Inflammatory macrophage treated with lipopolysaccharide for 1 hour (primary cell): ENCODE data around the gene MYO15A.

Source experiments
- DNase-seq, 2 donors: peaks; one replicate each; pipeline ENCODE4 v3.0.0-alpha.2; 2020 to 2022

Gene MYO15A

DNA sequence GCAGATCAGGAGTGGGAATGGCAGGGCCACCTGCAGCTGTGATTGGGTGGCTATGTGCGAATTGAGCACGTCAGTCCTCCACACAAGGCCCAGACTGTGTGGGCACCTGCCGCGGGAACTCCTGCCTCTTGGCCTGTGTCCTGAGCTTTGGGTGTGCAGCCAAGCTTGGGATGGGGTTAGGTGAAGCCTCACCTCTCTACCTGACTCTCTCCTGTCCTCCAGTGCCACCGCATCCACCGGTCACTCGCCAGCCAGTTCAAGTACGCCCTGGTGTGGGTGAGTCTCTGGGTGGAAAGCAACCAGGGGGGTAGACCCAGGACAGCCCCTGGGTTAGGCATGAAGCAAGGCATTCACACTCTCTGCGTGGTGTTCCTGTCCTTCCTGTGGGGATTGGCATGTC lies 2.3 kb upstream of the MYO15A start:
- DNase-seq: no peak

DNA sequence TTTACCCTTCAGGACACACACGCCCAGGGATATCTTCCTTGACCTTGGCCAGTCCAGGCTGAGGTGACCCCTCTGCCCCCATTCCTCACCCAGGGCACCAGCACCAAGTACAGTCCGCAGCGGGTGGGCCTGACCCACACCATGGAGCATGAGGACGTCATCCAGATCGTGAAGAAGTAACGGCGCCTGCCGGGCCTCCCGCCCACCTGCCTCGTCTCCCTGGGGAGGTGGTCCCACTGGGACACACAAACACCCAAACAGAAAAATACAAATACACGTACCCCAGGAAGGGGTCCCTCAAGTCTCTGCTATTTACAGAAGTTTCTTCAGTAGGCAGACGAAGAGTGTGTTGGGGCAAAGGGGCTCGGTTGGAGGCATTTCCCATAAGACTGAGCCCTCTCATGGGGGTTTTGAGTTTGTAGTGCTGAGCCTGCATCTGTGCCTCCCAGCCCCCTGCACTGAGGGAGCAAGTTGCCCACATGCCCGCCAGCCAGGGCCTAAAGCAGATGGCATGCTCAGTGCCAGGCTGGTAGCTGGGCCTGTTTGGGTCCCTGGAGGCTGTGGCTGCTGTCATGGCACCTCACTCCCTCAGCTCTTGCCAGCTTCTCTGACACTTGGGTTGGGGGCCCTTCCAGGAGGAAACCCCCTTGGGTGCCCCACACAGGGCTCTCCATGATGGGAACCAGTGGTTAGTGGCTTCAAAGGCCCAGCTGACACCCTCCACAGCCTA lies 1.3 kb upstream of the MYO15A start:
- DNase-seq: no peak

DNA sequence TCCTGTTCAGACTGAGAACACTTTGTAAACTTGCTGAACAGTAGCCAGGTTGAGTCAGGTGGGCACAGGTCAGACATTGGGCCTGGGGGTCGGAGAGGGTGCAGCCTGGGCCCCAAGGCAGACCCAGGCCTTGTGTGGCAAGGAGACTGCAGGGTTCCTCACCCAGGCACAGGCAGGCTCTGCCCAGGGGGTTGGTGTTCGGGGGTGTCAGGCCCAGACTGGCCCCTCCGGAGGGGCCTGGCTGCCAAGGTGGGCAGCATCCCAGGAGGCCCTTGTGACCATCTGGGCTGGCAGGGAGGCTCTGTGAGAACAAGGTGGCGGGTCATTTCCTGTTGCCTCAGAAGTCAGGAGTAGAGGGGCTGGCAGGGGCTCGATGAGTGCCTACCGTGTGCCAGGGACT lies 585 bp upstream of the MYO15A start:
- no peak for DNase-seq

DNA sequence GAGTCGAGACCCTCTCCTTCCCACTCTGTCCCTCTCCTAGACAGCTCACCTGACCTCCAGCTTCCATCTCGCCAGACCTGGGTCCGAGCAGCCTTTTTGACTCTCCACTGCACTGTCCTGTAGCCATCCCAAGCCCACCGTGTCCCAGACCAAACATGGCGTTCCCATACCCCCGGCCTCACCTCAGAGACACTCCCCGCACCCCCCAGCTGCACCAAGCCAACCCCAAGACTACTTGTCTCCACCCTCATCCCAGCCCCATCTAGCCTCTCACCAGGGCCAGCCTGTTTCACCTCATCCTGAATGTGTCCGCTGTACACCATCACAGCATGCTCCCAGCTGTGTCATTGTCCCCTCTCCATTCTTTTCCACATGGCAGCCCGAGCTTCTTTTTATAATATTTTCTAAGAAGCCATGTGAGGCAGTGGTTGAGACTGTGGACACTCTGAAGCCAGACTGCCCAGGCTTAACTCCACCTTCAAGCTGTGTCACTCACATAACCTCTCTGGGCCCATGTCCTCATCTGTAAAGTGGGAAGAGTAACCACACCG lies 1.5 kb downstream of the MYO15A start:
- no peak for DNase-seq

DNA sequence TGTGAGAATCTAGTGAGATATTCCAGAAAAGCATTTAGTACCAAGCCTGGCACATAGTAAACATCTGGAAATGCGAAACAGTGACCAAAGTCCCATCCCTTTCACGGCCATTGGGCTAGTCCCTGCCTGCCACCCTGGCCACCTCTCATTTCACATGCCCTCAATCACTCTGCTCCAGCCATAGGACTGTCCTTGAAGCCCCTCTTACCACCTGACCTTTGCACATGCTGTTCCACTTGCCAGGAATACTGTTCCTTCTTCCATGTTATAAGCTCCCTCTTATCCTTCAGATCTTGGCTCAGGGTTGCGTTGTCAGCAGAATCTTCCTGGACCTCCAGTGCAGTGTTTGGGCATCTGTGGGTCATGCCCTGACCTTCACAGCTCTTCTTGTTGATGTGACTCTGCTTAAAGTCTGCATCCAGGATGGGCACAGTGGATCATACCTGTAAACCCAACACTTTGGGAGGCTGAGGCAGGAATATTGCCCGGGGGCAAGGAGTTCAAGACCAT lies 2.1 kb downstream of the MYO15A start:
- no peak for DNase-seq

DNA sequence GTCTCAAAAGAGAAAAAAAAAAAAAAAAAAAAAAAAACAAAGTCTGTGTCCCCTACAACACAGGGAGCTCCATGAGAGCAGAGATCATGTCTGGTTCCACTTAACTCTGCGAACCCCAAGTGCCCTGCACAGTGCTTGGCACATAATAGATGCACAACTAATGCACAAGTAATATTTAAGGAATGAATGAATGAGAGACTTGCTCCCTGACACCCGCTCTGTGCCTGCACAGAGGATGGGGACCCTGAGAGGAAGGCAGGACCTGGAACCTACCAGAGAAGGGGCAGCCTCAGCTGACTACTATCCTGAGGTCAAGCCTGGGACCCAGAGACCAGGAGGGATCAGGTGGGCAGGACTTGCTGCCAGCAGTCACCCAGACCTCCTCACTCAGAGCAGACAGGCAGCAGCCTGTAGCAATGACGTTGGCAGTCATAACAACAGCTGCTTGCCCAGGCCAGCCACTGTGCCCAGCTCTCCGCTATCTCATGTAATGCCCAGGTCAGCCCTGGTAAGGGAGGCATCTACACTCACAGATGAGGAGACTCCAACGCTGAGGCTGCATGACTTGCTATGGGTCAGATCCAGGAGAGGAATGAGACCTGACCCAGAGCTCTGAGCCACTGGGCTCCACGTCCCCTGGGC lies 2.9 kb downstream of the MYO15A start:
- no peak for DNase-seq

DNA sequence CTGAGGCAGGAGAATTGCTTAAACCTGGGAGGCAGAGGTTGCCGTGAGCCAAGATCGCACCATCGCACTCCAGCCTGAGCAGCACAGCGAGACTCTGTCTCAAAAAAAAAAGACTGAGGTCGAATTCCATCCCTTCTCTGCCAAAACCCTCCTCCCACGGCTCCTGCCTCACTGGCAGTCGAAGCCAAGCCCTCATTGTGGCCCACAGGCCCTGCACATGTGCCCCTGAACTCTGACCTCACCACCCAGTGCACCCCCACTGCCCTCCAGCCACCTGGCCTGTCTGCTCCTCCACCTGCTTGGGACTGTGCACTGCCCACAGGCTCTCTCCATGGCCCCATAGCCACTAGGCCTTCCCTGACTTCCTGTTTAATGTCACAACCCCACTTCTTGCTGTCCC lies 7.0 kb downstream of the MYO15A start:
- DNase-seq: no peak

DNA sequence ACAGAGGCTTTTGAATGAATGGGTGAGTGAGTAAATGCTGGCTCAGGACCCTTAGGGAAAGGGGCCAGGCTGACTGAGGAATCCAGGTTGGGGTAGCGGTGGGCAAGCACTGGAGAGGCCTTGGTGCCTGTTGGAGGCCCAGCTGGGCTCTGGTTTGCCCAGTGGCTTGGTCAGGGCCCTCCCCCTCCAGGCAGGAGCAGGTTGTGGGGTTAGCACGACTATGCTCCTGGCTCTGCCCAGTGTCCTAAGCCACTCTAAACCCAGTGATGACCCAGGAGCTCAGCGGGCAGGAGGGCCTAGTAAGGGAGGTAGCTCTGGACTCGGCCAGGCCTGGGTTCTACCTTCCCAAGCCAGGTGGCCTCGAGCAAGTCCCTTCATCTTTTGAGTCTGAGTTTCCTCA lies 7.5 kb downstream of the MYO15A start:
- DNase-seq: no peak

DNA sequence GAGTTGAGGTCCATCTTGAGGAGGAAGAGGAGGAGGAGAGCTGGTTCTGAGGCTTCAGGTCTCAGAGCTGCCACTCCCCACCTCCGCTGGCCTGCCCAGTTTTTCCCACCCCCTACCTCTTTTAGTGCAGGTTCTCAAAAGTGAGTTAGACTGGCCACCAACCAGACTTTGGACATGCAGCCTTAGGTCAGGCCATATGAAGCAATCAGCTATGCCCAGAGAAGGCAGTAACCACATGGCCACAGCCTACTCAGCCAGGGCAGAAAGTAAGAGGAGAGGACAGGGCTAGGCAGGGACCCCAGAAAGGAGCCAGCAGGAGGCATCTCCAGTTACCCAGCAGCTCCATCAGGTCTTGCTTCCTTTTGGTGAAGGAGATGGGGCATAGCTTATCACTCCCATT lies 9.0 kb downstream of the MYO15A start:
- no peak for DNase-seq

DNA sequence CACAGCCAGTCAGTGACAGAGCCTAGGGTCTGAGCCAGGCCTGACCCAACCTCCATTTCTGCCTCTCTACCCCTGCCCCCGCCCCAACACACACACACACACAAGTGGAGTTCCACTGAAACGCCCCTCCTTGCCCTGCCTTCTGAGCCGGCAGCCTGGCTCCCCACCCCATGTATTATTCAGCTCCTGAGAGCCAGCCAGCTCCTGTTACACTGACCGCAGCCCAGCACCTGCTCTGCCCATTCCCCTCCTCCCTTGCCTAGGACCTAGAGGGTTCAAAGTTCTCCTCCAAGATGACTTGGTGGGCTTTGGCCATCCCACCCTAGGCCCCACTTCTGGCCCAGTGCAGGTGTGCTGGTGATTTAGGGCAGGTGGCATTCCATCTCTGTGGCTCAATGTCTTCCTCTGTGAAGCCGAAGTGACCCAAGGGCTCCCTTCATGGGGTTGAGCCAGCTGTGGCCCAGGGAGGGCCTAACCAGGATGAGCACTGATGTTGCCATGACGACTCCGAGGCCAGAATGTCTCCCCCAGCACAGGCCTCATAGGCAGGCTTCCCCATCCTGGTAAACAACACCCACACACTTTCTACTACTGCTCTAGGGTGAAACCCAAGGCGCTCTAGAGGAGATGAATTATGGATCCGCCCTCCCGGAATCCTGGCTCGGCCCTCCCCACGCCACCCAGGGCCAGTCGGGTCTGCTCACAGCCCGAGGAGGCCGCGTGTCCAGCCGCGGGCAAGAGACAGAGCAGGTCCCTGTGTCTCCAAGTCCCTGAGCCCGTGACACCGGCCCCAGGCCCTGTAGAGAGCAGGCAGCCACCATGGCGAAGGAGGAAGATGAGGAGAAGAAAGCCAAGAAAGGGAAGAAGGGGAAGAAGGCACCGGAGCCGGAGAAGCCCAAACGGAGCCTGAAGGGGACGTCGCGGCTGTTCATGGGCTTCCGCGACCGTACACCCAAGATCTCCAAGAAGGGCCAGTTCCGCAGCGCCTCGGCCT lies 9.7 kb downstream of the MYO15A start:
- no peak for DNase-seq

DNA sequence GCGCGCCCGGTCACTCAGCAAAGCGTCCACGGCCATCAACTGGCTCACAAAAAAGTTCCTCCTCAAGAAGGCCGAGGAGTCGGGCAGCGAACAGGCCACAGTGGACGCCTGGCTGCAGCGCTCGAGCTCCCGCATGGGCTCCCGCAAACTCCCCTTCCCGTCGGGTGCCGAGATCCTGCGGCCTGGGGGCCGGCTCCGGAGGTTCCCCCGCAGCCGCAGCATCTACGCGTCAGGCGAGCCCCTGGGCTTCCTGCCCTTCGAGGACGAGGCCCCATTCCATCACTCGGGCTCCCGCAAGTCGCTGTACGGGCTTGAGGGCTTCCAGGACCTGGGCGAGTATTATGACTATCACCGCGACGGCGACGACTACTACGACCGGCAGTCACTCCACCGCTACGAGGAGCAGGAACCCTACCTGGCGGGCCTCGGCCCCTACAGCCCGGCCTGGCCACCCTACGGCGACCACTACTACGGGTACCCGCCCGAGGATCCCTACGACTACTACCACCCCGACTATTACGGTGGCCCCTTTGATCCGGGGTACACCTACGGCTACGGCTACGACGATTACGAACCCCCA lies 10.7 kb downstream of the MYO15A start:
- DNase-seq: no peak

DNA sequence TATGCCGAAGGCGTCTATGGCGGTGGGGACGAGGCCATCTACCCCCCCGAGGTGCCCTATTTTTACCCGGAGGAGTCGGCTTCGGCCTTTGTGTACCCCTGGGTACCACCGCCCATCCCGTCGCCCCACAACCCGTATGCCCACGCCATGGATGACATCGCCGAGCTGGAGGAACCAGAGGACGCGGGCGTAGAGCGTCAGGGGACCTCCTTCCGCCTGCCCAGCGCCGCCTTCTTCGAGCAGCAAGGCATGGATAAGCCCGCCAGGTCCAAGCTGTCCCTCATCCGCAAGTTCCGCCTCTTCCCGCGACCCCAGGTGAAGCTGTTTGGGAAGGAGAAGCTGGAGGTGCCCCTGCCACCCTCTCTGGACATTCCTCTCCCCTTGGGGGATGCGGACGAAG lies 11.4 kb downstream of the MYO15A start:
- DNase-seq: no peak

DNA sequence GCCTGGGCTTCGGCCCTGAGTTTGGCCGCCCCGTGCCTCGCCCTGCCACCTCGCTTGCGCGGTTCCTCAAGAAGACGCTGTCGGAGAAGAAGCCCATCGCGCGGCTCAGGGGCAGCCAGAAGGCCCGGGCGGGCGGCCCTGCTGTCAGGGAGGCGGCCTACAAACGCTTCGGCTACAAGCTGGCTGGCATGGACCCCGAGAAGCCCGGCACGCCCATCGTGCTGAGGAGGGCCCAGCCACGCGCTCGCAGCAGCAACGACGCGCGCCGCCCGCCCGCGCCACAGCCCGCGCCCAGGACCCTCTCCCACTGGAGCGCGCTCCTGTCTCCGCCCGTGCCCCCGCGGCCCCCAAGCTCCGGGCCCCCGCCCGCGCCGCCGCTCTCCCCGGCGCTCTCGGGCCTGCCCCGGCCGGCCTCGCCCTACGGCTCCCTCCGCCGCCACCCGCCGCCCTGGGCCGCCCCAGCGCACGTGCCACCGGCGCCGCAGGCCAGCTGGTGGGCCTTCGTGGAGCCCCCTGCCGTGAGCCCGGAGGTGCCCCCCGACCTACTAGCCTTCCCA lies 12.0 kb downstream of the MYO15A start:
- DNase-seq: no peak

DNA sequence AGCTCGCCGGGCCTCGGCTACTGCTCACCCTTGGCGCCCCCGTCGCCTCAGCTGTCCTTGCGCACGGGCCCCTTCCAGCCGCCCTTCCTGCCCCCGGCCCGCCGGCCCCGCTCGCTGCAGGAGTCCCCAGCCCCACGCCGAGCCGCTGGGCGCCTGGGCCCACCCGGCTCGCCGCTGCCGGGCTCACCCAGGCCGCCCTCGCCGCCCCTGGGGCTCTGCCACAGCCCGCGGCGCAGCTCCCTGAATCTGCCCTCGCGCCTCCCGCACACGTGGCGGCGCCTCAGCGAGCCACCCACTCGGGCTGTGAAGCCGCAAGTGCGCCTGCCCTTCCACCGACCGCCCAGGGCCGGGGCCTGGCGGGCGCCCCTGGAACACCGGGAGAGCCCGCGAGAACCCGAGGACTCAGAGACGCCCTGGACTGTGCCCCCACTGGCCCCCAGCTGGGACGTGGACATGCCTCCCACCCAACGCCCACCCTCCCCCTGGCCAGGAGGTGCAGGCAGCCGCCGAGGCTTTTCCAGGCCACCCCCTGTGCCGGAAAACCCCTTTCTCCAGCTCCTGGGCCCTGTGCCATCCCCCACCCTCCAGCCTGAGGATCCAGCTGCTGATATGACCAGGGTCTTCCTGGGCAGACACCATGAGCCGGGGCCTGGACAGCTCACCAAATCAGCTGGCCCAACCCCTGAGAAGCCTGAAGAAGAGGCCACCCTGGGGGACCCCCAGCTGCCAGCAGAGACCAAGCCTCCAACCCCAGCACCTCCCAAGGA lies 12.8 kb downstream of the MYO15A start:
- DNase-seq: no peak

DNA sequence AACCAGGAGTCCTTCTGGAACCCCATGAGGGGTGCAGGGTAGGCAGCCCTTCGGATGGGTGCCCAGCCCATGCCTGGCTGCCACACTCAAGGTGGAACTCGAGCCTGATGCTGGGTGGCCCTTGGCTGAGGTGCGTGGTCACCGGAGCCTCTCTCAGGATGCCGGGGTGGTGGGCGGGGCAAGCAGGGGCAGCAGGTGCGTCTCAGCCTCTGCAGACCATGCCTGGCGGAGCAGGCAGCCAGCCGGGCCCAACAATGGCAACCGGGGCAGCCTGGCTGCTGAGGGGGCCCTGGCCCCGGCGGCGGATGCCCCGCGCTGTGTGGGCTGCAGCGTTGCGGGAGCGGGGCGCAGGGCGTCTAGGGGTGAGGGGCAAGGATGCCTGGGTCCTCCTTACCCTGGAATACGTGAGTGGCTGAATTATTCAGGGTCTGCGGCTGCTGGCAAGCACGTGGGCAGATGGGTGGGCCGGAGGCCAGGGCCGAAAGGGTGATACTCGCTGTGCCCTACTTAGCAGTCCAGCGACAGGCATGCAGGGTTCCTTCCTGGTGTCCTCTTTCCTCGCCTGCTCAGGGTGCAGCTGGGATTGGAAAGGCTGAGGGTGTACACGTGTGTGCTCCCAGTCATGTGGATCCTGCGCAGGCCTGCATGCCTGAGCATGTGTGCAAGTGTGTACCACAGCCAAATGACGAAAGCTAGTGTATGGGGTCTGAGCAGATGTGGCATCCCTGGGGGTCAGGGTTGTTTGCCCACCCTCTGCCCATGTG lies 14.6 kb downstream of the MYO15A start:
- DNase-seq: no peak

DNA sequence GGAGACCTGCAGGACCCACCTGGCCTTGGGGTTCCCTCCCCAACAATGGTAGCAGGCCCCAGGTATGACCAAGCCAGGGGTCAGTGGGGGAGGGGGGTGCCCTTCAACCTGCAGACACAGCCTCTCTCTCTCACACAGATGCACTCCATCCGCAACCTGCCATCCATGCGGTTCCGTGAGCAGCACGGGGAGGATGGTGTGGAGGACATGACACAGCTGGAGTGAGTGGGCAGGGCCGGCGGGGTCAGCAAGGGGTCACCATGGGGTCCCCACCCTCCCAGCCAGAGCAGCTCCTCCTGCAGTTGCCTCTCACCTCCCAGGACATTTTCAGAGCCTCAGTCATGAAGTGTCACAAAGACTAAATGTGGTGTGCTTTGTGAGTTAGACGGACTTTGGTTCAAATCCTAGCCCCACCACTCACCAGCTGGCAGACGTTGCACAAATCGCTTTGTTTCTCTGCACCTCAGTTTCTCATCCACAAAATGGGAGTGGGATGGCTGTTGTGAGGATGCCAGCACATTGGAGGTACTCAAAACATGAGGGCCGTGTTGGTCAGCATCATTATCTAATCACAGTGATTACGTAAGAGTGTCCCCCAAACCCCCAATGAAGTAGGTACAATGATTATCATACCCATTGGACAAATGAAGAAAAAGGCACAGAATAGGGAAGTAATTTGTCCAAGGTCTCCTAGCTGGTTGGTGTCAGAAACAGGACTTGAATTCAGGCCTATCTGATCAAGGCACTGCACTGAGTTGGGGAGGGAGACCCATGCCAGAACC lies 16.0 kb downstream of the MYO15A start:
- DNase-seq: no peak

DNA sequence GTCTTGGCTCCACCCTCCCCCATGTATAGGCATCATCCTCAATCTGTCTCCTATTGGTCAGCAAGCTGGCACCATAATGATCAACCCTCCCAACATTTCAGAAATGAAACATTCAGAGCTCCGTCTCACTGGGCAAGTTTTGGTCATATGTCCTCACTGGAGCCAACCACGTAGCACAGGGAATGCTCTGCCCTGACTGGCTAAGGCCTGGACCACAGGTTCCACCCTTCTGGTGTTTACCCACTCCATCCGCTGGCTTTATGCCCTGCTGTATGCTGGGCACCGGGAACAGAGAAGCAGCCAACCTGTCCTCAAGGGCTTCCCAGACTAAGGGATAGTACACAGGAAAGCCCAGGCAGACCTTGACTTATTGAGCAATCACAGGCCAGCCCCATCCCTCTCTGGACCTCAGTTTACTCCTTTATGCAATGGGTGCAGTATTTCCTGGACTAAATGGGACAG lies 20.5 kb downstream of the MYO15A start:
- DNase-seq: no peak

DNA sequence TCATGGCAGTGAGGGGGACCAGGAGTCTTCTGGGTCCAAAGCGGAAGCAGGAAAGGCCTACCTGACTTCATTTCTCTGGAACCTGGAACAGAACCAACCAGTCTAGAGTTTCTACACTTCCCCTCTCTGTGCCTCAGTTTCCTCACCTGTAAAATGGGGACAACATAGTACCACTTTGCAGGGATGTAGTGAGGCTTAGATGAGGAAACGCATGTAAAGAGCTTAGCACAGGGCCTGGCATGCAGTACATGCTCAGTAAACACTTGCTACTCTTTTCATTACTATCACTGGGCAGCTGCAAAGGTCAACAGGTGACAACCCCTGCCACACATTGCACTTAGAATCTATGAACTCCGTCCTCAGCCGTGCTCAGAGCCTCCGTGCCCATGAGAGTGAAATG lies 24.2 kb downstream of the MYO15A start:
- DNase-seq: no peak

DNA sequence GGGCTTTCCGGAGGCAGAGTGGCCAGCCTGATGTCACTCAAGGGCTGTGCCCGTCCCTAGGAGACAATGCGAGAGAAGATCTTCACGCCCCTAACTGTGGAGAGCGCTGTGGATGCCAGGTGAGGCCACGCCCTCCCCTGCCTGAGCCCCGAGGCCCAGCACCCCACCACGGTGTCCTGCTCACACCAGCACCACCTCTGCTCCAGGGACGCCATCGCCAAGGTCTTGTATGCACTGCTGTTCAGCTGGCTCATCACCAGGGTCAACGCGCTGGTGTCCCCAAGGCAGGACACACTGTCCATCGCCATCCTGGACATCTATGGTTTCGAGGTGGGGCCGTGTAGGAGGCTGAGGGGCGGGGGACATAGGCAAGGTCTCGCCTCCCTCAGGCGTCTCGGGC lies 27.8 kb downstream of the MYO15A start:
- DNase-seq: no peak
